ENCODE results near the gene GBE1.

GBE1 gene

GRCh38 chr3:81558106-81558505 is 203.3 kb downstream of the GBE1 start:
- no peaks in the 10 kb centered on the region for H4K20me1 ChIP-seq (ENCODE audit: low read depth, low read length)
- H3K4me3 ChIP-seq (ENCODE audit: insufficient read depth, low read length, poor library complexity, severe bottlenecking): no peak overlapping the region
- H3K4me2 ChIP-seq (ENCODE audit: low read depth, low read length, poor library complexity, severe bottlenecking): no peak overlapping the region
- H3K27ac ChIP-seq (ENCODE audit: low read depth, low read length): no peak overlapping the region
- no peak for TF ChIP-seq CTCF (IDR thresholded peaks at IDR 0.05; ENCODE audit: insufficient read depth, low read length, poor library complexity, severe bottlenecking)
- no peak for TF ChIP-seq EZH2phosphoT487 (conservative IDR thresholded peaks at IDR 0.05; ENCODE audit: low read length)
- H2AFZ ChIP-seq (ENCODE audit: low read depth, low read length, severe bottlenecking): no peak overlapping the region
- H3K9me3 ChIP-seq (ENCODE audit: insufficient read depth, low read length): no peaks in the 10 kb centered on the region
- H3K27me3 ChIP-seq (ENCODE audit: low read length): no peaks in the 10 kb centered on the region
- no peaks in the 10 kb centered on the region for H3K9me2 ChIP-seq (replicated peaks; ENCODE audit: insufficient read depth, low read length)
- H3F3A ChIP-seq (ENCODE audit: insufficient read depth): no peaks in the 10 kb centered on the region
- H3K9ac ChIP-seq (ENCODE audit: low read length): no peak overlapping the region
- H3K79me2 ChIP-seq (ENCODE audit: insufficient read depth, low read length): no peaks in the 10 kb centered on the region
- H3K36me3 ChIP-seq (ENCODE audit: low read length): no peaks in the 10 kb centered on the region; the same call in 1 of the 2 replicates

GRCh38 chr3:81554801-81555200 is 206.6 kb downstream of the GBE1 start:
- H3K4me3 ChIP-seq (ENCODE audit: insufficient read depth, low read length, poor library complexity, severe bottlenecking): no peak overlapping the region
- H4K20me1 ChIP-seq (ENCODE audit: low read depth, low read length): no peaks in the 10 kb centered on the region
- no peak overlapping the region for H3K4me2 ChIP-seq (ENCODE audit: low read depth, low read length, poor library complexity, severe bottlenecking)

GRCh38 chr3:81554388-81554787 is 207.1 kb downstream of the GBE1 start:
- H3K9me3 ChIP-seq (ENCODE audit: insufficient read depth, low read length): peaks cover 2% of the 10 kb centered on the region; the same call in 1 of the 2 replicates
- no peak overlapping the region for H3K4me2 ChIP-seq (ENCODE audit: low read depth, low read length, poor library complexity, severe bottlenecking)
- H3K36me3 ChIP-seq (ENCODE audit: low read length): no peaks in the 10 kb centered on the region
- no peak overlapping the region for H3K27ac ChIP-seq (ENCODE audit: low read depth, low read length)
- H3K4me3 ChIP-seq (ENCODE audit: insufficient read depth, low read length, poor library complexity, severe bottlenecking): no peak overlapping the region
- H3F3A ChIP-seq (ENCODE audit: insufficient read depth): no peaks in the 10 kb centered on the region
- no peak for TF ChIP-seq EZH2phosphoT487 (conservative IDR thresholded peaks at IDR 0.05; ENCODE audit: low read length)
- no peak for TF ChIP-seq CTCF (IDR thresholded peaks at IDR 0.05; ENCODE audit: insufficient read depth, low read length, poor library complexity, severe bottlenecking)
- H3K27me3 ChIP-seq (ENCODE audit: low read length): no peaks in the 10 kb centered on the region
- no peaks in the 10 kb centered on the region for H4K20me1 ChIP-seq (ENCODE audit: low read depth, low read length)
- no peaks in the 10 kb centered on the region for H3K79me2 ChIP-seq (ENCODE audit: insufficient read depth, low read length)
- no peaks in the 10 kb centered on the region for H3K9me2 ChIP-seq (replicated peaks; ENCODE audit: insufficient read depth, low read length)
- H2AFZ ChIP-seq (ENCODE audit: low read depth, low read length, severe bottlenecking): no peak overlapping the region
- no peak overlapping the region for H3K9ac ChIP-seq (ENCODE audit: low read length)

More at GRCh38 chr3:81554801-81555200, 206.6 kb downstream of the GBE1 start:
- Histone ChIP-seq H3F3A (ENCODE audit: insufficient read depth) (no peaks in the 10 kb centered on the region), H3K27me3 (ENCODE audit: low read length) (no peaks in the 10 kb centered on the region), H3K36me3 (ENCODE audit: low read length) (no peaks in the 10 kb centered on the region), H3K9me3 (ENCODE audit: insufficient read depth, low read length) (no peaks in the 10 kb centered on the region), H3K9me2 (replicated peaks; ENCODE audit: insufficient read depth, low read length) (no peaks in the 10 kb centered on the region), H2AFZ (ENCODE audit: low read depth, low read length, severe bottlenecking) (no peak overlapping the region), H3K27ac (ENCODE audit: low read depth, low read length) (no peak overlapping the region), H3K9ac (ENCODE audit: low read length) (no peak overlapping the region), H3K79me2 (ENCODE audit: insufficient read depth, low read length) (no peaks in the 10 kb centered on the region)
- TF ChIP-seq EZH2phosphoT487 (conservative IDR thresholded peaks at IDR 0.05; ENCODE audit: low read length) (no peak), CTCF (IDR thresholded peaks at IDR 0.05; ENCODE audit: insufficient read depth, low read length, poor library complexity, severe bottlenecking) (no peak)

All from SU-DHL-6 (cell line).